T-helper 2 cell treated with Interferon-gamma antibody and Interleukin-4, amounts not matched to agents 5 μg/mL and 100 μg/mL, for 36 hours (primary cell): ENCODE data around the gene EMC10.

Experiments
- DNase-seq: peaks from one replicate; pipeline ENCODE4 v3.0.0; 2021; ENCODE audit warnings: low spot score
- H3K27ac Mint-ChIP-seq: one replicate; pipeline ENCODE4 v1.8.0; 2021; ENCODE audit warnings: mild to moderate bottlenecking, mixed read lengths
- H3K27me3 Mint-ChIP-seq: one replicate; pipeline ENCODE4 v1.8.0; 2021; ENCODE audit warnings: low read depth, mixed read lengths
- H3K36me3 Mint-ChIP-seq: one replicate; pipeline ENCODE4 v1.8.0; 2021; ENCODE audit warnings: low read depth, mixed read lengths
- H3K4me1 Mint-ChIP-seq: one replicate; pipeline ENCODE4 v1.8.0; 2021; ENCODE audit warnings: low read depth, mixed read lengths
- H3K4me3 Mint-ChIP-seq: one replicate; pipeline ENCODE4 v1.8.0; 2022; ENCODE audit warnings: mild to moderate bottlenecking, moderate library complexity, mixed read lengths
- H3K9me3 Mint-ChIP-seq: one replicate; pipeline ENCODE4 v1.8.0; 2021; ENCODE audit warnings: mixed read lengths

EMC10 gene

DNA sequence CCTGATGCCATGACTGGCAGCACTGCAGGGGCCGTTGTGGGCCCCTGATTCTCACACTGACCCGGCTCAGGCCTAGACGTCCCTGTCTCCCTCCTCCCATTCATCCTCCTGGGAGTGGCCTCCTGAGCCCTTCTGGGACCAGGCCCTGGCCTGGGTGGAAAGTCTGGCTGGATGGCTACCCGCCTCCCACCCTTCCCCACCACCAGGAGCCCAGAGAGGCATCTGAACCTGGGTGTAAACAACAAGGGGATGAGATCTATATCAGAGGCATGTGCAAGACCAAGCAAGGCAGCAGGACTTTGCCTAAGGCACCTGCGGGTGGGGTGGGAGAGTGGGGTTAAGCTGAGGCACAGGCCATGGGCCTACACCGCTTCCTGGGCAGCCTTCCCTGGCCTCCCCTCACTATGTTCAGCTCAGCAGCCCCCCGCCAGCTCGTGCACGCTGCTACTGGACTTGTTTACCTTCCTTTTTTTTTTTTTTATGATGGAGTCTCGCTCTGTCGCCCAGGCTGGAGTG is 59.4 kb downstream of the EMC10 start:
- DNase-seq: no peak
- Mint-ChIP-seq H3K9me3 (peaks cover 6% of the 10 kb centered on the region), H3K4me3 (no peak overlapping the region), H3K27ac (no peak overlapping the region), H3K27me3 (no peaks in the 10 kb centered on the region), H3K4me1 (no peaks in the 10 kb centered on the region), H3K36me3 (no peaks in the 10 kb centered on the region)

DNA sequence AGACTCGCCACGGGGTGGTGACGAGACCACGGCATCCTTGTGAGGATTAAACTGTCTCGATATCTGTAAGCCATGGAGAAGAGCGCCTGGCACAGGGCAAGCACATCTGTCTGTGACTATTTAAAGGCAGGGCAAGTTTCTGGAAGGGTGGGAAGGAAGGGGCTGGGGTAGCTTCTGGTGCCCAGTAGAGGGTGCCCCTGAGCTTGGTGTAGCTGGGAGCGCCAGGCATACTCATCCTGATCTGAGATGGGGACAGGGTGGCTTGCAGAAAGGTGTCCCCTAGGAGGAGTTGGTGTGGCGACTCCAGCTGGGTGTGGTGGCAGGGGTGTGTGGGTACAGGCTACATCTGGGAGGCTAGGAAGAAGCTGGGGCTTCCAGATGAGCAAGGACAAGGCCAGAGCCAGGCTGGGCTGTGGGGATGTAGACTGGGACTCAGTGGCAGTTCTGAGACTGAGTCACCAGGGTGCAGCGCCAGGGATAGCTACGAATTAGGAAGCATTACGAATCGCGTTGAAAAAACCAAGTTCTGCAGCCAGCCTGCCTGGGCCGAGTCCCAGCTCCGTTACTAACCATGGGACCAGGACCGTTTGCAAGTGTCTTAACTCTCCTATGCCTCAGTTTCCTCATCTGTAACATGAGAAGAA is 60.5 kb downstream of the EMC10 start:
- no peak for DNase-seq
- H3K4me1 Mint-ChIP-seq: no peaks in the 10 kb centered on the region
- no peaks in the 10 kb centered on the region for H3K27me3 Mint-ChIP-seq
- H3K27ac Mint-ChIP-seq: no peak overlapping the region
- H3K36me3 Mint-ChIP-seq: no peaks in the 10 kb centered on the region
- no peak overlapping the region for H3K4me3 Mint-ChIP-seq
- peaks cover 6% of the 10 kb centered on the region for H3K9me3 Mint-ChIP-seq

DNA sequence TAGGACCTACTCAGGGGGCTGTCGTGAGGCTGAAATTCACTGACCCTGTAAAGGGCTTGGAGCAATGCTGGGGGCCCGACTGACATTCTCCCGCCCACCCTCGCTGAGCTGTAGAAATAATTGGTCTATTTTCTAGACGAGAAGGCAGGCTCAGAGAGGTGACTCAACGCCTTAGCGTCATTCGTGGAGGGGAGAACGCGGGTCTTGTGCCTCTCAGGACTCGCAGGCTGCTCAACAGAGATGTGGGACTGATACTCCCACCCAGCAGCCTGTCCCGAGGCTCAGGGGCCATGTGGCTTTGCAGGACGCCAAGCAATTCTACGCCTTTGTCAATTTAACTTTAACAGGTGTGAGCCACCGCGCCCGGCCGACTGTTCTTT is 61.0 kb downstream of the EMC10 start:
- Mint-ChIP-seq H3K36me3 (no peaks in the 10 kb centered on the region), H3K27me3 (no peaks in the 10 kb centered on the region), H3K4me1 (no peaks in the 10 kb centered on the region), H3K4me3 (no peak overlapping the region), H3K27ac (no peak overlapping the region), H3K9me3 (peaks cover 6% of the 10 kb centered on the region)
- no peak for DNase-seq

DNA sequence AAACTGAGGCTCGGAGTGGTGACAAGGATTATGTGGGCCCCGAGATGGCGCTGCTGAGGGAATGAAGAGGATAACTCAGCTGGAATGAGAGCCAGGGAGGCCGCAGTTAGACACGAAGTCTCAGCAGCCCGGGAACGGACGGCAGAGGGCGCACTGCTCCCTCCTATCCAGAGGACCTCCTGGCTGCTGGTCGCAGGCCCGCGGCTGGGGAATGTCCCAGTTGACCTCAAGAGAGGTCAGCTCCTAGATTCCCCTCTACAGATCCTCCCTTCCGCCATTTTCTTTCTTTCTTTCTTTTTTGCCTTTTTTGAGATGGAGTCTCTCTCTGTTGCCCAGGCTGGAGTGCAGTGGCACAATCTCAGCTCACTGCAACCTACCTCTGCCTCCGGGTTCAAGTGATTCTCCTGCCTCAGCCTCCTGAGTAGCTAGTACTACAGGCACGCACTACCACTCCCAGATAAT is 61.5 kb downstream of the EMC10 start:
- Mint-ChIP-seq H3K4me3 (no peak overlapping the region), H3K4me1 (no peaks in the 10 kb centered on the region), H3K9me3 (peaks cover 6% of the 10 kb centered on the region), H3K36me3 (no peaks in the 10 kb centered on the region), H3K27ac (no peak overlapping the region), H3K27me3 (no peaks in the 10 kb centered on the region)
- DNase-seq: peak; percentile 56
